Measurements from ENCODE around the gene RASAL2. TPM values are rescaled to one million over a fixed set of nuclear protein-coding genes. Genes with fewer than 3 reads are reported as not detected.
A peak's percentile ranks its signal among the peaks of the same experiment; 100 is the strongest.

RASAL2 gene
- polyA plus RNA-seq, 2 of the 4 experiments (the other 2 are of a cell fraction), result 7.1 to 17.6 TPM

DNA sequence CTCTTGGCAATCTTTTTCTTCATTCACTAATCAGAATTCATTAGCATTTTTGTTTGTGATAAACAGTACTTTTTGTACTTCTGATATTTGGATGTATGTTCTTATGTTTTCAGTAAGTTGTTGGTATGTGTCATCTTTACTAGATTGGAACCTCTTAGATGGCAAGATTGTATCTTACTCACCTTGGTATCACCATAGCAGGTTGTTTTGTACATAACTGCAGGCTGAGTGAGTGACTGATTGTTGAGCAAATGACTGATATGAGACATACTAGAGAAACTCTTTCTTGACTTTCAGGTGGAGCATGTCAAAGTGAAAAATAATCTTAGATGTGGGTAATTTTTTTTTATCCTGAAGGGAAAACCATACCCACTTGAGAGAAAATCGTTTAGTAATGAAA lies 229.2 kb downstream of the RASAL2 start:
- Histone ChIP-seq H3K4me2 (no peak overlapping the region), H3K9me3 (no peaks in the 10 kb centered on the region), H3K4me3 (no peak overlapping the region), H3K27ac (no peak overlapping the region), H3K4me1 (peaks cover 5% of the 10 kb centered on the region; the same call in 2 of the 3 replicates)
- TF ChIP-seq FOSB (CRISPR knock-in tag; IDR thresholded peaks at IDR 0.05) (no peak), HDAC2 (IDR thresholded peaks at IDR 0.05) (no peak), SMC3 (IDR thresholded peaks at IDR 0.05) (no peak), MAZ (IDR thresholded peaks at IDR 0.05; ENCODE audit: borderline replicate concordance, low read depth, low read length) (no peak), RFX5 (IDR thresholded peaks at IDR 0.05) (no peak), HEYL (CRISPR knock-in tag; IDR thresholded peaks at IDR 0.05) (no peak), KDM1A (IDR thresholded peaks at IDR 0.05; ENCODE audit: low read depth) (no peak)
- TF ChIP-seq, protein P1, sequence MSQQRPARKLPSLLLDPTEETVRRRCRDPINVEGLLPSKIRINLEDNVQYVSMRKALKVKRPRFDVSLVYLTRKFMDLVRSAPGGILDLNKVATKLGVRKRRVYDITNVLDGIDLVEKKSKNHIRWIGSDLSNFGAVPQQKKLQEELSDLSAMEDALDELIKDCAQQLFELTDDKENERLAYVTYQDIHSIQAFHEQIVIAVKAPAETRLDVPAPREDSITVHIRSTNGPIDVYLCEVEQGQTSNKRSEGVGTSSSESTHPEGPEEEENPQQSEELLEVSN (IDR thresholded peaks at IDR 0.05; ENCODE audit: borderline replicate concordance, low read depth), result no peak
- 25% methylated on average over 1 of the region's 1 CpG for WGBS (ENCODE audit: missing lambda C conversion rate)
- DNase-seq (ENCODE audit: low read depth in 1 of 2, low spot score in 1 of 2) (no peak), FAIRE-seq (peak; percentile 65), ATAC-seq (no peak)
- ChIA-PET POLR2A (no interaction called here), CTCF (interaction anchor here (1.2 kb wide), 1 partner anchor 12 kb away, joined by 4 read pairs; no protein-coding TSS in a partner anchor)

DNA sequence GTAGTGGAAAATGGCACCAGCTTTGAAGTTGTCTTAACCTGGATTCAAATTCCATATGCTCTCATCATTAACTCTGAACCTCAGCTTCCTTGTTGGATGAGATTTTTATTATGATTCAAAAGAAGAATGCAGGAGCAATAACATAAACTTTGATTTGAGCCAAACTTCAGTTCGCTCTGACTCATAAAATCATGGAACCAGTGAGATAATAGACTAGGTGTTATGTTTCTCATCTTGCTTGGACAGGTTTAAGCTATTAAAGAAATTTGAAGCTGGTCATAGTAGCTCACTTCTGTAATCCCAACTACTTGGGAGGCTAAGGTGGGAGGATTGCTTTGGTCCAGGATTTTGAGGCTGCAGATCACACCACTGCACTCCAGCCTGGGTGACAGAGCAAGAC lies 230.1 kb downstream of the RASAL2 start:
- no peak for FAIRE-seq
- ATAC-seq, result no peak
- Histone ChIP-seq H3K9me3 (no peaks in the 10 kb centered on the region), H3K4me3 (no peak overlapping the region), H3K27ac (no peak overlapping the region), H3K4me1 (peaks cover 7% of the 10 kb centered on the region; the same call in 2 of the 3 replicates), H3K4me2 (no peak overlapping the region)
- ChIA-PET CTCF (interaction anchor here (1.6 kb wide), 1 partner anchor 24 kb away, joined by 5 read pairs; no protein-coding TSS in a partner anchor), POLR2A (no interaction called here)
- TF ChIP-seq, protein P2, sequence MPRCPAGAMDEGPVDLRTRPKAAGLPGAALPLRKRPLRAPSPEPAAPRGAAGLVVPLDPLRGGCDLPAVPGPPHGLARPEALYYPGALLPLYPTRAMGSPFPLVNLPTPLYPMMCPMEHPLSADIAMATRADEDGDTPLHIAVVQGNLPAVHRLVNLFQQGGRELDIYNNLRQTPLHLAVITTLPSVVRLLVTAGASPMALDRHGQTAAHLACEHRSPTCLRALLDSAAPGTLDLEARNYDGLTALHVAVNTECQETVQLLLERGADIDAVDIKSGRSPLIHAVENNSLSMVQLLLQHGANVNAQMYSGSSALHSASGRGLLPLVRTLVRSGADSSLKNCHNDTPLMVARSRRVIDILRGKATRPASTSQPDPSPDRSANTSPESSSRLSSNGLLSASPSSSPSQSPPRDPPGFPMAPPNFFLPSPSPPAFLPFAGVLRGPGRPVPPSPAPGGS (IDR thresholded peaks at IDR 0.05), result no peak
- no peak for TF ChIP-seq JUN (IDR thresholded peaks at IDR 0.05)
- no peak for TF ChIP-seq POLR2AphosphoS2 (conservative IDR thresholded peaks at IDR 0.05; ENCODE audit: low read length)
- TF ChIP-seq HOXB5 (CRISPR knock-in tag; IDR thresholded peaks at IDR 0.05), result no peak
- no peak for TF ChIP-seq JUNB (IDR thresholded peaks at IDR 0.05)
- no peak for TF ChIP-seq MAZ (IDR thresholded peaks at IDR 0.05; ENCODE audit: borderline replicate concordance, low read depth, low read length)
- no peak for TF ChIP-seq CEBPB (IDR thresholded peaks at IDR 0.05)
- no peak for TF ChIP-seq EHF (CRISPR knock-in tag; IDR thresholded peaks at IDR 0.05)
- no peak for TF ChIP-seq MYC (IDR thresholded peaks at IDR 0.05; ENCODE audit: borderline replicate concordance, low read length)
- no peak for TF ChIP-seq EHMT2 (IDR thresholded peaks at IDR 0.05; ENCODE audit: low read depth)
- no peak for TF ChIP-seq ZNF302 (CRISPR knock-in tag; IDR thresholded peaks at IDR 0.05)
- TF ChIP-seq, protein P3, sequence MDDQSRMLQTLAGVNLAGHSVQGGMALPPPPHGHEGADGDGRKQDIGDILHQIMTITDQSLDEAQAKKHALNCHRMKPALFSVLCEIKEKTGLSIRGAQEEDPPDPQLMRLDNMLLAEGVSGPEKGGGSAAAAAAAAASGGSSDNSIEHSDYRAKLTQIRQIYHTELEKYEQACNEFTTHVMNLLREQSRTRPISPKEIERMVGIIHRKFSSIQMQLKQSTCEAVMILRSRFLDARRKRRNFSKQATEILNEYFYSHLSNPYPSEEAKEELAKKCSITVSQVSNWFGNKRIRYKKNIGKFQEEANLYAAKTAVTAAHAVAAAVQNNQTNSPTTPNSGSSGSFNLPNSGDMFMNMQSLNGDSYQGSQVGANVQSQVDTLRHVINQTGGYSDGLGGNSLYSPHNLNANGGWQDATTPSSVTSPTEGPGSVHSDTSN (IDR thresholded peaks at IDR 0.05), result no peak
- no peak for TF ChIP-seq RCOR1 (IDR thresholded peaks at IDR 0.05; ENCODE audit: low read depth, low read length)
- TF ChIP-seq CBX2 (IDR thresholded peaks at IDR 0.05; ENCODE audit: borderline replicate concordance, low read depth), result no peak
- 87% methylated on average over 1 of the region's 1 CpG for WGBS (ENCODE audit: missing lambda C conversion rate)
- DNase-seq (ENCODE audit: low read depth in 1 of 2, low spot score in 1 of 2), result no peak

DNA sequence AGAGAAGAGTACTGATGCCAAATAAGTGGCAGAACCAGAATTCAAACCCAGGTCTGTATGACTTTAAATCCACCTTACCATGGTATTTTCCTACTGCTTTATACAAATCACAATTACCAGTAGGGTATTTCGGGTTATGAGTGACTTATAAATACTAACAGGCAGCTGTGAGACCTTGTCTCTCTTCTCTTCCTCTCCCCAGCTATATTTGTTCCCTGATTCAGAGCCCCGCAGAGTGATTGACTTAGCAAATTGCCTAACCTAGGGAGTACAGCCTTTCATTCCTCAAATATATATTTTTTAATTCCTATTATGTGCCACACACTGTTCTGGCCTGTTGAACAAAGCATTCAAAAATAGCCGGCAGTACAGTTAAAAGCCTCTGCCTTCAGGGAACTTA lies 234.8 kb downstream of the RASAL2 start:
- CTCF ChIA-PET, result no interaction called here
- DNase-seq (ENCODE audit: low read depth in 1 of 2, low spot score in 1 of 2), result no peak
- no peak for ATAC-seq
- POLR2A ChIA-PET, result no interaction called here
- TF ChIP-seq HOXB5 (CRISPR knock-in tag; IDR thresholded peaks at IDR 0.05) (no peak), NFE2L2 (conservative IDR thresholded peaks at IDR 0.05; ENCODE audit: low read length) (no peak), MAFK (IDR thresholded peaks at IDR 0.05; ENCODE audit: partially characterized antibody) (no peak), HDAC2 (IDR thresholded peaks at IDR 0.05) (no peak), FOSB (CRISPR knock-in tag; IDR thresholded peaks at IDR 0.05) (no peak), CBX8 (IDR thresholded peaks at IDR 0.05) (no peak), HOXA7 (CRISPR knock-in tag; IDR thresholded peaks at IDR 0.05) (no peak), SMC3 (IDR thresholded peaks at IDR 0.05) (no peak), ZC3H11A (IDR thresholded peaks at IDR 0.05) (no peak), RARB (CRISPR knock-in tag; IDR thresholded peaks at IDR 0.05) (no peak), CHD2 (IDR thresholded peaks at IDR 0.05; ENCODE audit: low read length, partially characterized antibody) (no peak), FOSL2 (IDR thresholded peaks at IDR 0.05) (no peak), FOSL2 (CRISPR knock-in tag; IDR thresholded peaks at IDR 0.05) (no peak), RNF2 (IDR thresholded peaks at IDR 0.05; ENCODE audit: borderline replicate concordance, low read depth) (no peak), ZNF302 (CRISPR knock-in tag; IDR thresholded peaks at IDR 0.05) (no peak)
- TF ChIP-seq, protein P1 (IDR thresholded peaks at IDR 0.05; ENCODE audit: borderline replicate concordance, low read depth), result no peak
- Histone ChIP-seq H3K27ac (no peak overlapping the region), H3K4me3 (no peak overlapping the region), H3K9me3 (no peaks in the 10 kb centered on the region), H3K4me2 (peak overlapping the region; percentile 5; the same call in 2 of the 3 replicates), H3K4me1 (peaks cover 25% of the 10 kb centered on the region)
- WGBS (ENCODE audit: missing lambda C conversion rate), result 83% methylated on average over 3 of the region's 3 CpGs
- no peak for FAIRE-seq

Data from A549 (cell line).